Gastroesophageal sphincter (tissue), 4 donors: ENCODE results near the gene CACNA2D3. TPM values are rescaled to one million over a fixed set of nuclear protein-coding genes. Genes with fewer than 3 reads are reported as not detected.

ENCODE experiments used
- ATAC-seq: fragments of 150-250 bp; one replicate; pipeline ENCODE4 v1.9.1; 2016; ENCODE audit warnings: mild to moderate bottlenecking, moderate library complexity
- H3K27ac ChIP-seq, 4 donors: fragments of 200-600 bp; sonication (generic) in 3 of 4; 1 replicate in 3 of 4; 2 replicates in 1 of 4; pipeline ENCODE4 v1.5.1; 2016 to 2019
- H3K27me3 ChIP-seq: fragments of 200-600 bp; sonication (generic); one replicate; pipeline ENCODE4 v1.5.1; 2019
- H3K36me3 ChIP-seq, 2 donors: fragments of 200-600 bp; sonication (generic); one replicate each; pipeline ENCODE4 v1.5.1; 2019; ENCODE audit warnings: control low read depth in 1 of 2
- H3K4me1 ChIP-seq, 3 donors: fragments of 200-600 bp; sonication (generic); 1 replicate in 2 of 3; 2 replicates in 1 of 3; pipeline ENCODE4 v1.5.1; 2016 to 2019; ENCODE audit warnings: control low read depth in 2 of 3
- H3K4me3 ChIP-seq, 2 donors: fragments of 200-600 bp; sonication (generic); one replicate each; pipeline ENCODE4 v1.5.1; 2019; ENCODE audit warnings: mild to moderate bottlenecking in 1 of 2, moderate library complexity in 1 of 2
- H3K9me3 ChIP-seq, 3 donors: fragments of 200-600 bp; sonication (generic); one replicate each; pipeline ENCODE4 v1.5.1; 2017 to 2019; ENCODE audit warnings: control low read depth in 2 of 3
- CTCF ChIP-seq, 4 experiments: fragments of 200-600 bp in 2 of 4; fragments of 450-650 bp in 2 of 4; sonication (generic) in 1 of 4; IDR thresholded peaks; one replicate each; pipeline ENCODE4 v1.5.1; 2017 to 2019; ENCODE audit warnings: antibody characterized with exemption in 4 of 4, mild to moderate bottlenecking in 2 of 4, moderate library complexity in 2 of 4
- EP300 ChIP-seq: sonication (generic); formaldehyde crosslinking; IDR thresholded peaks from one replicate; pipeline ENCODE4 v1.6.1; 2017; ENCODE audit warnings: antibody characterized with exemption, mild to moderate bottlenecking
- POLR2A ChIP-seq, 2 donors: fragments of 450-650 bp; IDR thresholded peaks; one replicate each; pipeline ENCODE4 v1.6.1; 2017; ENCODE audit warnings: antibody characterized with exemption in 2 of 2, mild to moderate bottlenecking in 2 of 2, moderate library complexity in 1 of 2
- POLR2AphosphoS5 ChIP-seq: sonication (generic); formaldehyde crosslinking; IDR thresholded peaks from one replicate; pipeline ENCODE4 v1.6.1; 2017; ENCODE audit warnings: antibody characterized with exemption
- WGBS, 2 donors: methylation state at CpG; one replicate each; pipeline ENCODE4 v1.1.5; 2018; ENCODE audit warnings: low coverage in 1 of 2; 5-methylcytosine and 5-hydroxymethylcytosine counted together
- total RNA-seq, 4 donors: library from RNA; depleted of rRNA; stranded (reverse); fragments of >200 nt; gene quantifications; one replicate each; pipeline ENCODE4 v1.1.0, GENCODE V29; 2016

Gene CACNA2D3
- total RNA-seq, 4 donors from 2014 or later: 0.94 to 6.5 (median 3.5) TPM

- no peaks in the 10 kb centered on the region for H3K36me3 ChIP-seq
- H3K27ac ChIP-seq: no peak overlapping the region
- no peak overlapping the region for H3K4me3 ChIP-seq
- WGBS, 2 donors: 22 to 33% methylated on average over 2 of the region's 4 CpGs
- TF ChIP-seq POLR2A (IDR thresholded peaks at IDR 0.05) (no peak), EP300 (no peak), POLR2AphosphoS5 (no peak), CTCF (IDR thresholded peaks at IDR 0.05) (no peak)
- H3K27me3 ChIP-seq: no peaks in the 10 kb centered on the region
- no peak for ATAC-seq
- no peaks in the 10 kb centered on the region for H3K4me1 ChIP-seq
- H3K9me3 ChIP-seq: no peaks in the 10 kb centered on the region
These were observed 161.1 kb downstream of the CACNA2D3 start for GRCh38 chr3:54283470-54283869.

GRCh38 chr3:54294214-54294613 lies 171.9 kb downstream of the CACNA2D3 start:
- H3K4me3 ChIP-seq: no peak overlapping the region
- H3K4me1 ChIP-seq: no peaks in the 10 kb centered on the region
- no peak overlapping the region for H3K27ac ChIP-seq
- no peaks in the 10 kb centered on the region for H3K36me3 ChIP-seq
- TF ChIP-seq POLR2AphosphoS5 (no peak), POLR2A (IDR thresholded peaks at IDR 0.05) (no peak), EP300 (no peak), CTCF (IDR thresholded peaks at IDR 0.05) (no peak)
- H3K9me3 ChIP-seq: no peaks in the 10 kb centered on the region
- no peak for ATAC-seq
- H3K27me3 ChIP-seq: no peaks in the 10 kb centered on the region
- WGBS, 2 donors: 13 to 43% methylated on average over 4 of the region's 4 CpGs

- 41 to 49% methylated on average over 4 to 8 of the region's 8 CpGs for WGBS, 2 donors
- H3K9me3 ChIP-seq: no peaks in the 10 kb centered on the region
- no peaks in the 10 kb centered on the region for H3K27me3 ChIP-seq
- no peak overlapping the region for H3K27ac ChIP-seq
- no peak overlapping the region for H3K4me3 ChIP-seq
- H3K36me3 ChIP-seq: no peaks in the 10 kb centered on the region
- no peak for ATAC-seq
- no peaks in the 10 kb centered on the region for H3K4me1 ChIP-seq
- TF ChIP-seq POLR2A (IDR thresholded peaks at IDR 0.05) (no peak), EP300 (no peak), POLR2AphosphoS5 (no peak), CTCF (IDR thresholded peaks at IDR 0.05) (no peak)
These were observed 174.2 kb downstream of the CACNA2D3 start for GRCh38 chr3:54296531-54296930.

- Histone ChIP-seq H3K27me3 (no peaks in the 10 kb centered on the region), H3K27ac (no peak overlapping the region), H3K9me3 (no peaks in the 10 kb centered on the region), H3K4me1 (no peaks in the 10 kb centered on the region), H3K36me3 (no peaks in the 10 kb centered on the region), H3K4me3 (no peak overlapping the region)
- TF ChIP-seq POLR2AphosphoS5 (no peak), EP300 (no peak), POLR2A (IDR thresholded peaks at IDR 0.05) (no peak), CTCF (IDR thresholded peaks at IDR 0.05) (no peak)
- no peak for ATAC-seq
- whole genome bisulfite sequencing, 2 donors: 62 to 79% methylated on average over 10 to 13 of the region's 13 CpGs
These were observed 177.0 kb downstream of the CACNA2D3 start for GRCh38 chr3:54299169-54299935.
